GM04504 (cell line): ENCODE data around the gene CCDC60.

Experiments
- DNase-seq: peaks from one replicate; pipeline ENCODE4 v3.0.0-alpha.2; 2012; ENCODE audit warnings: low read depth

CCDC60 gene

DNA sequence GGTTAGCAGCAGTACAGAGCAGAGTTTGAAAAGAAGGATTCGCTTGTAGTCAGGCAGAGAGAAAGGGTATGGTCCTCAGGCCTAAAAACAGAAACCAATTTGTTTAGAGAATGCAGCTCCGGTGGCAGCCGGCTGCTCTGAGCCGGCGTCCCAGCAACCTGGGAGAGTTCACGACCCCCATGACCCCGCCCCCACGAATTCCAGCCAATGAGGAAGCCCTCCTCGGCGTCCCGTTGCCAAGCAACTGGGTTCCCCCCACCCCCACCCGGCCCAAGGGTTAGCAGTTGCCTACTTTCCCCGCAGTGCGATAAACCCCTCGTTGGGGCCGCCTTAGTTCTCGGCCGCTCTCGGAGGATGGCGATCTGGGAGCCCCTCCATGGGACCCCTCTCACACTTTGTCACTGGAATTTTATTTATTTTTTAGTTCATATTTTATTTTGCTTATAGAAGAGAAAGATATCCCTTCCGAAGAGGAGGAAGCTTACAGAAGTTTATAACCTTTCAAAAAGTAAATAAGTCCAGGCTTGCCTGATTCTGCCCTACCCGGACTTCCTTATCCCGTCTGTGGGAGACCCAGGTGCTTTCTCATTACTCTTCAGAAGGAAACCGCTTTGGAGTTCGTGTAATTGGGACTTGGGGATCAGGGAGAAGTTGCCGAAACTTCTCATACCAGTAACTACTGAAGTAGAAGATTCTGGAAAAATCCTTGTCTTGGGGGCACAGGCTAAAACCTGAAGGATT, at the start of gene CCDC60:
TSS of gene CCDC60 (plus strand) at position 300 of the 741 bp plus-strand sequence. CDS start 448 bp downstream, outside the sequence.
- no peak for DNase-seq

DNA sequence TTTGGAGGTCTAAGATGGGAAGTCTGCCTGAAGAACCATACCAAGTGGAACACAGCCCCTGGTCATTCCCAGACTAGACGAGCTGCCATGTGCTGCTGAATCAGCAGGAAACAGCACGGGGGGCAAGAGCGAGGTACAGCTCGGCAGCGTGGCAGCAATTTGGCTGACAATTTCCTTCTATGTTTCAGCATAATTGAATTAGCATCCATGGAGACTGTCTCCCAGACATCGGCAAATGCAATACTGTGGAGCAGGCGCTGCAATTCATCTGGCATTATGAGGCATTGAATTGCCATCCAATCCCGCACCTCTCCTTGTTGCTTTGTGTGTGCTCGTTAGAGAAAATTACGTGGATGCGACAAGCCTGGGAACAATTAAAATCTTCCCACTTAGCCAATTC, 46.0 kb upstream of the CCDC60 start:
- no peak for DNase-seq

DNA sequence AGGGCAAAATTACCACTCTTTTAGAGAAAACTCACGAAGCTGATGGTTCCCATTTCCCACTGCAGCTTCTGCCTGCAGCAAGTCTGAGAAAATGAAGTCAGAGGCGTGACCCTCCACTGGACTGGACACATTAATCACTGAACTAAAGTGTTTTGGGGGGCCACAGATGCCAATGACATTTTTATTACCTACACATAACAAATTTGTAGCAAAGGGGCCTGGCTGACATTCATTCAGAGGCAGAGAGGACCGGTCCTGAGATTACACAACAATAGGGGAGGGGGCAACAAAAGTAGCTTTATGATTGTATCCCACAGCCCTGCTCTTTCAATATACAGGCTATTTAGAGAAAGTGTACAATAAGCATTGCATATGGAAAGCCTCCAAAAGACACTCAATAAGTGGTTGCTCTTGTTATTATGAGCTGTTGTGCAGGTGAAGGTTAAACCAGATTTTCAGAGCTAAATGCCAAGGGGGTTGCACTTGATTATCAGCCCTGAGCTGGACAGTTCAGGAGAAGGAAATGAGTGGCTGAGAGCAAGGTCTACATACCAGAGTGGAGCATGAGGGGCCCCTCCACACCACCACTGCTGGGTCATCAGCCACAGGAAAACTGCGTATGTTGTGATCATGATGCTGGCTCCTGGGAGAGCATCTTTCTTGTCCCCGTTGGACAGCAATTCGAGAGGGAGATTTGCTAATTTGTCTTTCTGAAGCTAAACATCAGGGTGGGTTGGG, 41.5 kb upstream of the CCDC60 start:
- DNase-seq = no peak

GRCh38 chr12:119294211-119294610, 40.3 kb upstream of the CCDC60 start:
- DNase-seq = no peak

GRCh38 chr12:119296535-119296934, 38.0 kb upstream of the CCDC60 start:
- DNase-seq = no peak

DNA sequence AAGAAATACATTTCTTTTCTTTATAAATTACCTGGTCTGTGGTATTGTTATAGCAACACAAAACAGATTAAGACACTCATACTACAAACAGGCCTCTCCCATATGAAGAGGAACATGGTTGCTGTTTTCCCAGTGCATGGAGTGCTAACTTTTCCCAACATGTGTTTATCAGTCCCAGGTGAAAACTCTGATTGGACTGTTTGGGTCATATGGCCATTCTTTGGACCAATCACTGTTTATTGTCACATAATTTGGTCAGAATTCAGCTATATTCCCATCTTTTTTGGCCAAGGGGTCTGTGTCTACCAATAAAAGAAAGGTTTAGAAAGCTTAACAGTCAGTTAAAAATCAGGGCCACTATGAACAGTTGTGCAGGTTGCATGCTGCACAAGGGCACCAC, 35.4 kb upstream of the CCDC60 start:
- DNase-seq = no peak

GRCh38 chr12:119301379-119301778, 33.1 kb upstream of the CCDC60 start:
- no peak for DNase-seq

- no peak for DNase-seq
Measured at GRCh38 chr12:119302451-119303080, 32.0 kb upstream of the CCDC60 start.

- DNase-seq = no peak
Measured at GRCh38 chr12:119306593-119306992, 27.9 kb upstream of the CCDC60 start.

DNA sequence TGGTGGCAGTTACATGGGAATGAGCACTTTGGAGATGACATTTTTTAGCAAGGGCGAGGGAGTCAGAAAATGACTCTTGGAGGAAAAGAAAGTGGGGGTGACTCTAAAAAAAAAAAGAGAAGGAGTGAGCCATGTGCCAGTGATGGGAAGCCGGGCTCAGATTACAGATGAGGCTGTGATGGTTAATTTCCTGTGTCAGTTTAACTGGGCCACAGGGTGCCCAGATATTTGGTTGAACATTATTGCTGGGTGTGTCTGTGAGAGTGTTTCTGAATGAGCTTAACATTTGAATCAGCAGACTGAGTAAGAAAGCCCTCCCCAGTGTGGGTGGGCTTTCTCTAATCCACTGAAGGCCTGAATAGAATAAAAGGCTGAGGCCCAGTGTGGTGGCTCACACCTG, 26.8 kb upstream of the CCDC60 start:
- DNase-seq = no peak

DNA sequence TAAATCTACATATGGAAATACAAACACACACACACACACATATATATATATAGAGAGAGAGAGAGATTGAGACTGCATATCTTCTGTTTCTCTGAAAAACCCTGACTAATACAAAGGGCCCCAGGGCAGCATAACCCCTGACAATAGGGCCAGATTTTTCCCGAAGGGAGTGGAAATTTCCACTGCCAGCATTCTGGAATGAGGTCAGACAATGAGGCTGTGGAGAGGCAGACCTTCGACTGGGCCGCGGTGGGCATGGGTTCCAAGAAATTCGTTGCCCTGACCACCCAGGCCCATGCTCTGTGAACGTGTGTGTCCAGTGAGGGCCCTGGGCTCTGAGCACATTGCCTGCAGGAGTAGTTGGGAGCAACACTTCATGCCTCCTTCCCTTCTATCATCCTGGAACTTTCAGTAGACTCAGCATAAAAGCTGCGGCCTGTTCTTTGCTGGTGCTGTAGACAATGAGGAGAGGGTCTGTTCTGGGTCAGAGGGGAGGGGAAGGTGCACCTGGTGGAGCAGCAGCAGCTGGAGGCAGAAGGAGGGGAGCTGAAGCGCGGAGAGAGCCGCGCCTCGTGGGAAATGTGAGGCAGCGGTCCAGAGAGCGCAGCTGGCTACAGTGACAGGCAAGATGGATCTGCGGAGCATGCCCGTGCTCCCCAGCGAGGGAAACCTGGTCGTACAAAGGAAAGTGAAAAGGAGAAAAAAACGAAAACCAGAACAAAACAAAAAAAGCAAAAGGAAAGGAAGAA, 25.6 kb upstream of the CCDC60 start:
- DNase-seq = no peak

DNA sequence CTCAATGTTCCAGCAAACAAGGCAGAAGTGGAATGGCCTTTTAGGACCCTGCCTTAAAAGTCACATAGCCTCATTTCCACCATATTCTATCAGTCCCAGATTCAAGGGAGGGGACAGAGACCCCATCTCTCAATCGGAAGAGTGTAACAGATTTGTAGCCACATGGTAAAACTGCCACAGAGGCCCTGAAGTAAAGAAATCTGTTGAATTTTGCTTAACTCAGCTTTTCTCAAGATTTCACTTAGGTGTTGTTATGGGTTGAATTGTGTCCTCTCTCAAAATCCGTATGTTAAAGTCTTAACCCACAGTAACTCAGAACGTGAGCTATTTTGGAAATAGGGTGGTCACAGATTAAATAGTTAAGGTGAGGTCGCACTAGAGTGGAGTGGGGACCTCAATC, 22.7 kb upstream of the CCDC60 start:
- no peak for DNase-seq

- no peak for DNase-seq
Measured at GRCh38 chr12:119312904-119313303, 21.6 kb upstream of the CCDC60 start.

DNA sequence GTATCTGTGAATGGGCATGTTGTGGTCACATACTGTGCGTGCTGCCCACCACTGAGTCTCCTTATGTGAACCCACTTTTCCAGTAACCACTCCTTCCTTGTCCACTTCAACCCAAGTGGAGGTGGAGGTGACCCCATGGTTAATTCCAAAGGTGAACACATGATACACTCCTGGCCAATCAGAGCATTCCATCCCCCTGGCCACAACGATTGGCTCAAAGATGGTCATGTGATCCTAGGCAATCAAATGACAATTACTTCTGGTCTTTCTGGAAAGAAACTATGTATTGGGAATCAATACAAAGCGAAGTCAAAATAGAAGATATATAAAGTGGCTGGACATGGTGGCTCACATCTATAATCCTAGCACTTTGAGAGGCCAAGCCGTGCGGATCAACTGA, 20.2 kb upstream of the CCDC60 start:
- no peak for DNase-seq

DNA sequence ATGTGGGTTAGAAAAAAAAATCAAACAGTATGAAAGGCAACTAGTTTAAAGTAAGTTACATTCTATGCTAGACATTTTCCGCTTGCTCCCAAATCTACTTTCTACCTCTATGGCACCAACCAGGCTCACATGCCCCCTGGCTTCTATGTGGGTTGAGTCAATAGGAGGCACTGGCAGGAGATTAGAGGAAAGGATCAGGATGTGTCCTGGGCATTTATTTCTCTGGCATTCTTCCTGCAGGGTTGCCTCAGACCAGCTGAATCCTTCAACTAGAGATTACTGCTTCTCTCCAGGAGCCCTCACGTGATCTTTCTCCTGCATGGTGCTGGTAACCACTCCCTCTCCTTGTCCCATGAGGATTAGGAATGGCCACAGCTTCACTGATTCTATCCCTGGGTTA, 14.9 kb upstream of the CCDC60 start:
- DNase-seq = no peak

- DNase-seq = no peak
Measured at GRCh38 chr12:119320678-119321077, 13.9 kb upstream of the CCDC60 start.

DNA sequence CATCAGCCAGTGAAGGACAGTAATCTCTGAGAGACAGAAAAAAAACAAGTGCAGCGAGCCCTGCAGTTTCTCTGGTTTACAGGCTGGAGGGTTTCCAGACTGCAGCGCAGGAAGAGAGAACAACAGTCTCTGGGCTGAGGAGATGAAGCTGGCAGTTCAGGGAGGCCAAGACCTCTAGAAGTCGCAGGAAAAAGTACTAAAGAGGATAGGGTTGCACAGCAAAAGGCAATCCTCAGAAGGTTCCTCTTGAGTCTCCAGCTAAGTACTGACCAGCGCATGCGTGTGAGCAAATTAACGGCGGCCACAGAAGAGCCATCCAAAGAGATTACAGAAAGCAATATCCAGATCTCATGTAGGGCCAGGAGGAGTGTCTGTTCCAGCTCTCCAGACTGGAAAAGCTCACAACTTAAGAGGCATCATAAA, 12.2 kb upstream of the CCDC60 start:
- no peak for DNase-seq

DNA sequence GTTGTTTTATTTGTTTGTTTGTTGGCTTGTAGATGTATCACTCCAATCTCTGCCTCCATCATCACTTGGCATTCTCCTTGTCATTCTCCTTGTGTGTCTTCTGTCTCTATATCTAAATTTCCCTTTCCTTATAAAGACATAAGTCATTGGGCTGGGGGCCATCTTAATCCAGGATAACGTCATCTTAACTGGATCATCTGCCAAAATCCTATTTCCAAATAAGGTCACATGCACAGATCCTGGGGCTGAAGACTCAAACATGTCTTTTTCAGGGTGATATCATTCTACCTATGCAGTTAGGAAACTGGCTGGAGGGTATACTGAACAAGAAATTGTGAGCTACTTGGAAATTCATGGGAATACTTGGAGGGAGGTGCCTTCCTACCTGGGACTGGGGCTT, 8.7 kb upstream of the CCDC60 start:
- no peak for DNase-seq

DNA sequence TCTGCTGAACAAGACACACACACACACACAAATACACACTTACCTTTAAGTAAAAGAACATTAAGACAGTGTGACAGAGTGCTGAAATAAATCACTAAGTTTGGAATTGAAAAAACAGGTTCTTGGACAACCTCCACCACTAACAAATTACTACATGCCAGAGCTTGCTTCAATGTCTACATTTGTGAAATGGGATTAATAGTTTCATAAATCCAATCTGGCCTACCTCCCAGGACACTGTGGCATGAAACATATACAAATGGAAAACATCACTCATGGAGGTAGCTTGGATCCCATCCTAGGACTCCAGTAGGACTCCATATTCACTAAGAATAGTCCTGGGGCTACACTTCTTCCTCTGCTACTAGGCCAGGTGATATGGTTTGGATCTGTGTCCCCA, 8.2 kb upstream of the CCDC60 start:
- no peak for DNase-seq

- DNase-seq = no peak
Measured at GRCh38 chr12:119327471-119327870, 7.1 kb upstream of the CCDC60 start.

- DNase-seq = no peak
Measured at GRCh38 chr12:119328111-119328510, 6.4 kb upstream of the CCDC60 start.

DNA sequence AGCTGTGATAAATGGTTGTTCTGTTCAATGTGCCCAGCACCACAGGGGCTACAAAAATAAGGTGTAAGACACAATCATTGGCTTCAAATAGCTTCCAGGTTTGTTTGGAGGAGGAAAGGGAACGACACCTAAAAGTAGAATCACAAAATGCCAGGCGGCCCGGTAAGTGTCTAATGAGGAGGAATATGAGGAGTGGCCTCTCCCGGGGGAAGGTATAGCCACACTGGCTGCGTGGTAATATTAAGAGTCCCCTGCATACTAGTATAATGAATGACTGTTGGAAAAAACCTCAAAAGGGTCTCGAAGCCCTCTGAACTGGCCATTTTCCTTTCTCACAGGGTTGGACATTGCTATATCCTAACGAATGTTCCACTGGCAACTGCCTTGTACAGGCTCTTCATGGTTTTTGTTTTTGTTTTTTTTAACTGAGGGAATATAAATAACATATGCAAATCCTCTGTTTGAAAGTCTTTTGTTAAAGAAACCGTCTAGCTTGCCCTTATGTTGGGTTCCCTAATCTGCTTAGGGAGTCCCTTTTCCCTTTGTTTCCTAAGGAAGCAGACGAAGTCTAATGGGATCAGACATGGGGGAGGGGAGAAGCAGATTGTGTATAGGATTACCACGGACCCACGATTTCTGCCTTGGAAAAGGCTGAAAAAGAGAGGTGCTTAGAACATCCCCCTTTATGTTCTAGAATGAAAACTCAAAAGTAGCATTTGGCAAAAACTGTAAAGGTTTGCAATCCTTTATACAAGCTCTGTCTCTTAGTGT, 4.2 kb downstream of the CCDC60 start:
- no peak for DNase-seq
